Endothelial cell of umbilical vein (primary cell): Measurements from ENCODE around the gene DEPDC5. TPM values are rescaled to one million over a fixed set of nuclear protein-coding genes. Genes with fewer than 3 reads are reported as not detected.

Source experiments
- BruUV-seq: library from RNA; stranded (reverse); fragments of 400-500 nt; replicated peaks from 2 replicates; lab custom pipeline; 2021; lab: Mats Ljungman, UMichigan
- CTCF ChIA-PET: fragments of 300-600, 350-600 bp; sonication (Branson Sonifier 250); formaldehyde crosslinking; loops from one replicate; lab custom pipeline; 2021; ENCODE audit warnings: antibody characterized with exemption, inconsistent platforms; lab: Charles Lee
- POLR2A ChIA-PET: fragments of 300-600, 350-600 bp; sonication (Branson Sonifier 250); formaldehyde crosslinking; loops from one replicate; lab custom pipeline; 2021; ENCODE audit warnings: antibody characterized with exemption, inconsistent platforms; lab: Charles Lee
- DNase-seq: peaks from one replicate; pipeline ENCODE4 v3.0.0-alpha.2; 2011; ENCODE audit warnings: low read depth, low spot score
- FAIRE-seq: peaks from 2 replicates; lab custom pipeline; 2011; peaks lifted over from hg19 to GRCh38; lab: Jason Lieb, UNC
- H2AFZ ChIP-seq: 2 replicates; pipeline ENCODE4 v1.6.0; 2012; ENCODE audit warnings: low read depth, low read length, control low read depth, inconsistent platforms
- H3K27ac ChIP-seq: 2 replicates; pipeline ENCODE4 v1.5.1; 2011; ENCODE audit warnings: low read depth, mild to moderate bottlenecking, control low read depth, low read length, moderate library complexity; ENCODE audit not compliant: insufficient read depth
- H3K27me3 ChIP-seq, 2 experiments: 2 replicates each; pipeline versions ENCODE4 v1.6.0 to v1.6.1; 2011; ENCODE audit warnings: low read length in 2 of 2, mixed read lengths in 1 of 2; ENCODE audit not compliant: control insufficient read depth in 2 of 2, insufficient read depth in 2 of 2
- H3K36me3 ChIP-seq, 2 experiments: 2 replicates in 1 of 2; 3 replicates in 1 of 2; pipeline ENCODE4 v1.5.1; 2011; ENCODE audit warnings: low read length in 2 of 2, mild to moderate bottlenecking in 1 of 2, moderate library complexity in 1 of 2; ENCODE audit not compliant: control insufficient read depth in 2 of 2, insufficient read depth in 2 of 2; ENCODE audit errors: extremely low read depth in 1 of 2
- H3K4me1 ChIP-seq: 3 replicates; pipeline ENCODE4 v1.5.1; 2011; ENCODE audit warnings: mild to moderate bottlenecking, low read length; ENCODE audit not compliant: control insufficient read depth, insufficient read depth; ENCODE audit errors: extremely low read depth
- H3K4me2 ChIP-seq: 2 replicates; pipeline ENCODE4 v1.6.1; 2011; ENCODE audit warnings: low read length, control low read depth, mixed read lengths; ENCODE audit not compliant: insufficient read depth
- H3K4me3 ChIP-seq, 3 experiments: fragments of 200-600 bp in 1 of 3; sonication (generic), shearing (Covaris generic) in 1 of 3; replicated peaks in 1 of 3; 2 replicates each; pipeline ENCODE4 v1.5.1; 2011 to 2016; ENCODE audit warnings: control low read depth in 3 of 3, low read length in 3 of 3, mild to moderate bottlenecking in 2 of 3, inconsistent platforms in 1 of 3, low read depth in 1 of 3, moderate library complexity in 1 of 3; ENCODE audit not compliant: insufficient read depth in 1 of 3
- H3K79me2 ChIP-seq: 2 replicates; pipeline ENCODE4 v1.6.0; 2012; ENCODE audit warnings: low read length, inconsistent platforms; ENCODE audit not compliant: control insufficient read depth, insufficient read depth
- H3K9ac ChIP-seq: replicated peaks from 2 replicates; pipeline ENCODE3; 2011; ENCODE audit warnings: low read length, control low read depth; ENCODE audit not compliant: insufficient read depth; ENCODE audit errors: extremely low read depth
- H3K9me1 ChIP-seq: replicated peaks from 3 replicates; pipeline ENCODE4 v1.6.0; 2011; ENCODE audit warnings: mild to moderate bottlenecking, low read length; ENCODE audit not compliant: control insufficient read depth, insufficient read depth; ENCODE audit errors: extremely low read depth
- H3K9me3 ChIP-seq: replicated peaks from 2 replicates; pipeline ENCODE4 v1.5.1; 2012; ENCODE audit warnings: low read length, inconsistent platforms; ENCODE audit not compliant: control insufficient read depth, insufficient read depth
- H4K20me1 ChIP-seq: replicated peaks from 2 replicates; pipeline ENCODE3; 2011; ENCODE audit warnings: mild to moderate bottlenecking, low read length; ENCODE audit not compliant: control insufficient read depth, insufficient read depth; ENCODE audit errors: extremely low read depth
- EZH2 ChIP-seq: IDR thresholded peaks from 2 replicates; pipeline ENCODE4 v1.6.1; 2012; ENCODE audit warnings: borderline replicate concordance, low read depth, mild to moderate bottlenecking, moderate library complexity, low read length, inconsistent platforms; ENCODE audit not compliant: severe bottlenecking
- GATA2 ChIP-seq: IDR thresholded peaks from 2 replicates; pipeline ENCODE4 v1.7.0; 2011; ENCODE audit warnings: low read depth, mild to moderate bottlenecking, moderate library complexity, mixed read lengths, low read length; ENCODE audit not compliant: insufficient read length, insufficient read depth
- dilution Hi-C: fragments of 300-500 bp; cut with MboI; formaldehyde crosslinking; loops from one replicate; pipeline ENCODE4 v1.15.0; 2019; ENCODE audit warnings: low sequenced_read_pairs; ENCODE audit not compliant: extremely low pct_ligation_motif_present
- intact Hi-C: fragments of 100-400 bp; cut with micrococcal nuclease; formaldehyde crosslinking; loops from one replicate; pipeline ENCODE4 v1.10.0; 2022
- polyA plus RNA-seq, 4 experiments: library from polyadenylated mRNA; depleted of rRNA in 3 of 4; stranded (reverse) in 3 of 4; unstranded in 1 of 4; fragments of >200 nt; gene quantifications; 2 replicates each; pipeline versions ENCODE4 v1.2.1 to v1.2.3, GENCODE V29; 2011 to 2012; ENCODE audit warnings: missing spikeins in 1 of 4
- total RNA-seq: library from RNA; stranded (reverse); gene quantifications from 2 replicates; pipeline ENCODE4 v1.2.3, GENCODE V29; 2021
- TF ChIP-seq, protein P1 (sequence below), 2 donors: IDR thresholded peaks; 1 replicate in 1 of 2; 2 replicates in 1 of 2; pipeline ENCODE4 v1.5.1; 2011; ENCODE audit warnings: low read length in 2 of 2, mild to moderate bottlenecking in 2 of 2, moderate library complexity in 2 of 2, control low read depth in 1 of 2, inconsistent platforms in 1 of 2, low read depth in 1 of 2; ENCODE audit not compliant: insufficient read depth in 1 of 2; ENCODE audit errors: extremely low read depth in 1 of 2

DEPDC5 gene
- total and polyA plus RNA-seq, 2 donors (not counting 3 experiments of a cell fraction or from before 2014, with no cell fraction given): 13.1 to 36.6 TPM

DNA sequence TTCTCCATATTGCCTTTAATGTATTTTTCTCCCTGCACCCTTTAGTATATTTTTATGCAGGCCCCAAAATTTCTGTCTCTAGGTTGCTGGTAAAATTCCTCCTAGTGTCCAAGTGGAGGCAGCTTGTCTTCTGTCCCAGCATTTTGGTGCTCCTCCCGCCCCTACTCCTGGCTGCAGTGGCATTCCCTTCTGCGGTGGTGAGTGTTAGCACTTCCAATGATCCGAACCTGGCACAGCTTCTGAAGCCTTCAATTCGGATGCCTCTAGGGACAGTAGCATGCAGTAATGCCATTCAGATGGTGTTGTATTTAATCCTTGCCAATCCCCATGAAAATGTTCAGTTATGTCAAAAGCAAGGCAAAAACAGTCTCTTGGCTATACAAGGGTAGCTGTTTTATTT is 196.4 kb downstream of the DEPDC5 start:
- no peaks in the 10 kb centered on the region for H3K9me1 ChIP-seq
- H3K27me3 ChIP-seq: no peaks in the 10 kb centered on the region
- no peak for FAIRE-seq
- no peak for DNase-seq
- CTCF ChIA-PET: interaction anchor here (0.8 to 2.8 kb wide), 5 partner anchors 20 to 393 kb away, joined by 3 to 15 read pairs (median 4); no protein-coding TSS in a partner anchor
- H3K9ac ChIP-seq: no peak overlapping the region
- intact Hi-C loops: no loop called here
- H3K4me3 ChIP-seq: no peak overlapping the region
- no peak overlapping the region for H3K27ac ChIP-seq
- TF ChIP-seq GATA2 (no peak), EZH2 (no peak)
- TF ChIP-seq, protein P1, sequence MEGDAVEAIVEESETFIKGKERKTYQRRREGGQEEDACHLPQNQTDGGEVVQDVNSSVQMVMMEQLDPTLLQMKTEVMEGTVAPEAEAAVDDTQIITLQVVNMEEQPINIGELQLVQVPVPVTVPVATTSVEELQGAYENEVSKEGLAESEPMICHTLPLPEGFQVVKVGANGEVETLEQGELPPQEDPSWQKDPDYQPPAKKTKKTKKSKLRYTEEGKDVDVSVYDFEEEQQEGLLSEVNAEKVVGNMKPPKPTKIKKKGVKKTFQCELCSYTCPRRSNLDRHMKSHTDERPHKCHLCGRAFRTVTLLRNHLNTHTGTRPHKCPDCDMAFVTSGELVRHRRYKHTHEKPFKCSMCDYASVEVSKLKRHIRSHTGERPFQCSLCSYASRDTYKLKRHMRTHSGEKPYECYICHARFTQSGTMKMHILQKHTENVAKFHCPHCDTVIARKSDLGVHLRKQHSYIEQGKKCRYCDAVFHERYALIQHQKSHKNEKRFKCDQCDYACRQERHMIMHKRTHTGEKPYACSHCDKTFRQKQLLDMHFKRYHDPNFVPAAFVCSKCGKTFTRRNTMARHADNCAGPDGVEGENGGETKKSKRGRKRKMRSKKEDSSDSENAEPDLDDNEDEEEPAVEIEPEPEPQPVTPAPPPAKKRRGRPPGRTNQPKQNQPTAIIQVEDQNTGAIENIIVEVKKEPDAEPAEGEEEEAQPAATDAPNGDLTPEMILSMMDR (IDR thresholded peaks at IDR 0.05; ENCODE audit: extremely low read depth in 1 of 2, insufficient read depth in 1 of 2, low read depth in 1 of 2, low read length in 2 of 2): no peak
- no peak overlapping the region for H2AFZ ChIP-seq
- H3K4me2 ChIP-seq: no peak overlapping the region
- H3K4me1 ChIP-seq: peaks cover 59% of the 10 kb centered on the region
- peaks cover 3 to 4% of the 10 kb centered on the region in 2 experiments for H3K36me3 ChIP-seq
- peaks cover 11% of the 10 kb centered on the region for H4K20me1 ChIP-seq
- H3K9me3 ChIP-seq: no peaks in the 10 kb centered on the region
- dilution Hi-C loops: loop anchor here (10.0 kb wide), 1 partner anchor 195 kb away; the partner anchor contains the start of genes DEPDC5 and PRR14L
- H3K79me2 ChIP-seq: peaks cover 96% of the 10 kb centered on the region
- BruUV-seq: no TSS peak
- POLR2A ChIA-PET: no interaction called here
